Ovary (tissue), 9 donors: Measurements from ENCODE around the gene CELF2. TPM values are rescaled to one million over a fixed set of nuclear protein-coding genes. Genes with fewer than 3 reads are reported as not detected.

Source experiments
- DNase-seq, 5 donors: peaks; one replicate each; pipeline ENCODE4 v3.0.0-alpha.2; 2019 to 2020
- H3K27ac ChIP-seq, 2 donors: fragments of 200-600 bp; one replicate each; pipeline versions ENCODE4 v1.5.1 to v1.8.0; 2019 to 2022
- H3K27me3 ChIP-seq: fragments of 200-600 bp; one replicate; pipeline ENCODE4 v1.8.0; 2022
- H3K36me3 ChIP-seq: fragments of 200-600 bp; sonication (generic); one replicate; pipeline ENCODE4 v1.5.1; 2019
- H3K4me1 ChIP-seq: one replicate; pipeline ENCODE4 v1.8.1; 2013; ENCODE audit warnings: mild to moderate bottlenecking, moderate library complexity; ENCODE audit not compliant: insufficient read depth
- H3K4me3 ChIP-seq: fragments of 200-600 bp; sonication (generic); one replicate; pipeline ENCODE4 v1.5.1; 2017
- H3K9me3 ChIP-seq, 2 donors: fragments of 200-600 bp in 1 of 2; sonication (generic) in 1 of 2; one replicate each; pipeline versions ENCODE4 v1.5.1 to v1.8.1; 2013 to 2019; ENCODE audit warnings: mild to moderate bottlenecking in 1 of 2, moderate library complexity in 1 of 2
- EP300 ChIP-seq: sonication (generic); formaldehyde crosslinking; IDR thresholded peaks from one replicate; pipeline ENCODE4 v1.6.1; 2017; ENCODE audit warnings: antibody characterized with exemption
- POLR2A ChIP-seq: fragments of 450-650 bp; IDR thresholded peaks from one replicate; pipeline ENCODE4 v1.6.1; 2017; ENCODE audit warnings: antibody characterized with exemption, mild to moderate bottlenecking, moderate library complexity
- WGBS, 3 donors: extraction: QIAGEN DNeasy Blood & Tissue Kit in 1 of 3; methylation state at CpG; one replicate each; pipeline versions ENCODE4 v1.1.5 to v1.1.7; 2013 to 2017; 5-methylcytosine and 5-hydroxymethylcytosine counted together
- intact Hi-C, 4 donors: fragments of 100-400 bp; cut with DNase I; formaldehyde crosslinking; loops; one replicate each; pipeline versions ENCODE4 v1.11.0 to v1.15.1; 2022 to 2023
- polyA plus RNA-seq, 2 donors: library from polyadenylated mRNA; stranded (reverse); fragments of 200-250 nt in 1 of 2; fragments of 350-450 nt in 1 of 2; fragmentation: Illumina TruSeq in 1 of 2; extraction: RNeasy Lipid Tissue Mini Kit (QIAGEN cat#74804) in 1 of 2; gene quantifications; one replicate each; pipeline ENCODE4 v1.2.3, GENCODE V29; 2013 to 2014
- total RNA-seq, 7 donors: library from RNA; depleted of rRNA in 2 of 7; stranded (reverse); fragments of >200 nt in 2 of 7; fragmentation: NEBNext Ultra II Directional in 3 of 7; extraction: Animal tissue kit (Norgen Biotek cat#: 25700) in 3 of 7; gene quantifications; one replicate each; pipeline versions ENCODE4 v1.1.0 to v1.2.4, GENCODE V29; 2016 to 2023
- TF ChIP-seq, protein P1 (sequence below), 3 donors: fragments of 450-650 bp in 2 of 3; fragments of 200-600 bp in 1 of 3; IDR thresholded peaks; one replicate each; pipeline versions ENCODE4 v1.5.1 to v1.8.0; 2016 to 2022; ENCODE audit warnings: antibody characterized with exemption in 3 of 3, mild to moderate bottlenecking in 1 of 3
- donor health status: DM: no; HTN: no; CAD: no; lungs with moderate emphysema.
- donor health status: DM: no; HTN: no; CAD: no.
- donor health status: Bipolar disorder and iron deficiency.
- donor health status: DM: yes; HTN: yes; CAD: no.
- donor health status: DM: no; HTN: no; CAD: no.
- donor health status: DM: yes; HTN: yes; CAD: no.

The CELF2 gene
- total and polyA plus RNA-seq, 9 donors, result 38.8 to 107 (median 69.0) TPM

DNA sequence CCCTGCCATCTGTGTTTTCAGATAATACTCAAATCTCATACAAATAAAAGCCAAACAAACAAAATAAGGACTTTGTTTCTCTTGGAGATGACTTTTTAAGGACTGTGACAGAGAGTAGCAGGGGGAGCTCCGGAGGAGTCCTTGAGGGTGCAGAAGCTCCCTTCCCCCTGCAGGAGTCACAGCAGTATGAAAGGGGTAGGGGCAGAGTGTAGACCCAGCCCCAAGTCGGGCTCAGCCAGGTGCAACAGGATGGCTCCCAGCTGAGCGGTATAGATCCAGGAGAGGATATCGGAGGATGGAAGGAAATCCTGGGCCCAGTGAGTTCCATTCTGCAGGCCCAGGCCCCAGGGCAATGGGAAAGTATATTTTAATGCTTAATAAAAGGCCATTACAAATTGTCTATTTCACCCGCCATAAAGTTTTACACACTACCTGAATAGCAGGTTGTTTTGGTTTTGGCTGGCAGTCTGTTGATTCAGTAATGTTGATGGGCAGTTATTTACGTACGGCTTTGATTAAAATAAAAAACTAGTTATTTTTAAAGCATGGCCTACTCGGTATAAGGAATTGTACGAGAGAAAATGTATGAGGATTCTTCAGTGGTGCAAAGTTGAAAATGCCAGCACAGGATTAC lies 206.0 kb downstream of the CELF2 start:
- no peak for DNase-seq
- H3K4me1 ChIP-seq, result no peaks in the 10 kb centered on the region
- H3K27ac ChIP-seq, result no peak overlapping the region
- H3K4me3 ChIP-seq, result no peak overlapping the region
- TF ChIP-seq POLR2A (no peak), EP300 (no peak)
- TF ChIP-seq, protein P1, sequence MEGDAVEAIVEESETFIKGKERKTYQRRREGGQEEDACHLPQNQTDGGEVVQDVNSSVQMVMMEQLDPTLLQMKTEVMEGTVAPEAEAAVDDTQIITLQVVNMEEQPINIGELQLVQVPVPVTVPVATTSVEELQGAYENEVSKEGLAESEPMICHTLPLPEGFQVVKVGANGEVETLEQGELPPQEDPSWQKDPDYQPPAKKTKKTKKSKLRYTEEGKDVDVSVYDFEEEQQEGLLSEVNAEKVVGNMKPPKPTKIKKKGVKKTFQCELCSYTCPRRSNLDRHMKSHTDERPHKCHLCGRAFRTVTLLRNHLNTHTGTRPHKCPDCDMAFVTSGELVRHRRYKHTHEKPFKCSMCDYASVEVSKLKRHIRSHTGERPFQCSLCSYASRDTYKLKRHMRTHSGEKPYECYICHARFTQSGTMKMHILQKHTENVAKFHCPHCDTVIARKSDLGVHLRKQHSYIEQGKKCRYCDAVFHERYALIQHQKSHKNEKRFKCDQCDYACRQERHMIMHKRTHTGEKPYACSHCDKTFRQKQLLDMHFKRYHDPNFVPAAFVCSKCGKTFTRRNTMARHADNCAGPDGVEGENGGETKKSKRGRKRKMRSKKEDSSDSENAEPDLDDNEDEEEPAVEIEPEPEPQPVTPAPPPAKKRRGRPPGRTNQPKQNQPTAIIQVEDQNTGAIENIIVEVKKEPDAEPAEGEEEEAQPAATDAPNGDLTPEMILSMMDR (IDR thresholded peaks at IDR 0.05), result no peak
- no peaks in the 10 kb centered on the region for H3K36me3 ChIP-seq
- no peaks in the 10 kb centered on the region for H3K27me3 ChIP-seq
- no peaks in the 10 kb centered on the region for H3K9me3 ChIP-seq
- 94 to 97% (median 96%) methylated on average over 9 of the region's 9 CpGs for WGBS, 3 donors
- intact Hi-C loops, result no loop called here

DNA sequence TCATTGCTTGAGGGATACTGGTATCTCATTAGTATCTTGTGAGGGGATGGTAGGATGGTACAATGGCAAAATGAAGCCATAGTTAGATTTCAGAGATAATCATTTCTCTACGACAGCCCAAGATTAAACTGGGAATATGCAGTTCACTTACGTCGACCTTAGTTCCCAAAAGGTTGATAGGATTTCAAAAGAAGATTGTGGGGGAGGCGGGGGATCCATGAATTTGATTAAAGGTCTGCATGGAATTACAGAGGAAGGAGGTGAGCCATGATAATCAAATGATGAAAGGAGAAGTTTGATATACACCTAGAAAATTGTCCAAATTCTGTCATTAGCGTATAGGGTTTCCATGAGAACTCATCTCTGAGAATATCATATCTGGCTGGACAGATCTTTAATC lies 206.6 kb downstream of the CELF2 start:
- H3K27me3 ChIP-seq, result no peaks in the 10 kb centered on the region
- DNase-seq, result no peak
- no peaks in the 10 kb centered on the region for H3K9me3 ChIP-seq
- intact Hi-C loops, result no loop called here
- 95 to 96% (median 96%) methylated on average over 5 of the region's 5 CpGs for WGBS, 3 donors
- TF ChIP-seq EP300, result no peak
- TF ChIP-seq POLR2A, result no peak
- TF ChIP-seq, protein P1 (IDR thresholded peaks at IDR 0.05), result no peak
- no peak overlapping the region for H3K27ac ChIP-seq
- H3K4me3 ChIP-seq, result no peak overlapping the region
- no peaks in the 10 kb centered on the region for H3K4me1 ChIP-seq
- H3K36me3 ChIP-seq, result no peaks in the 10 kb centered on the region

DNA sequence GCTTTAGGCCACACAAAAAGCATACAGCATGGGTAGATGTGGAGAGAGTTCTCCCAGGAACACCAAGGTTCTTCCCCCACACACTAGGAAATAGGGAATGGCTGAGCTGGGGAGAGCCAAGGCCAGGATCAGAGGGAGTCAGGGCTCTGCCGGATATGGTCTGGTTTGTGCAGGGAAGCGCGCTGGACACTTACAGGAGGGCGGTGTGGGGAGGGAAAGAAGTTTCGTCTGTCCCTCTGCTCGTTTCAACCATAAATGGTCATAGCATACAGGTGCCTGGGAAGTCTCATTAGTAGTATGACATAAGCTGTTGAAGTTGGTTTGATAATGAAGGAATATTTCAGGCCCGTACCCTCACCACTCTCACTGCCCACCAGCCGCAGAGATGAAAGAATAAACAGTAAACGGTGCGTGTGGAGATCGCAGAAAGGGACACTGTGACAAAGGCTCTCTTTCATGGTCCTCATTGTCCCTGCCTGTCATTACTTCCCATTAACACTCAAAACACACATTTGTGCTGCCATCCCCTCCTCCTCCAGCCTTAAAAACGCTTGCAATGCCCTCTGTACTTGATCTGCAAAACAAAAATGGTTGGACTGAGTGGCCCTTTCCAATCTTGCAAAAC lies 207.2 kb downstream of the CELF2 start:
- H3K27me3 ChIP-seq, result no peaks in the 10 kb centered on the region
- H3K27ac ChIP-seq, result no peak overlapping the region
- no peaks in the 10 kb centered on the region for H3K4me1 ChIP-seq
- no peaks in the 10 kb centered on the region for H3K9me3 ChIP-seq
- WGBS, 3 donors, result 81 to 84% (median 84%) methylated on average over 12 of the region's 12 CpGs
- intact Hi-C loops, result no loop called here
- H3K36me3 ChIP-seq, result no peaks in the 10 kb centered on the region
- TF ChIP-seq, protein P1 (IDR thresholded peaks at IDR 0.05), result no peak
- TF ChIP-seq POLR2A, result no peak
- no peak for TF ChIP-seq EP300
- no peak overlapping the region for H3K4me3 ChIP-seq
- no peak for DNase-seq

DNA sequence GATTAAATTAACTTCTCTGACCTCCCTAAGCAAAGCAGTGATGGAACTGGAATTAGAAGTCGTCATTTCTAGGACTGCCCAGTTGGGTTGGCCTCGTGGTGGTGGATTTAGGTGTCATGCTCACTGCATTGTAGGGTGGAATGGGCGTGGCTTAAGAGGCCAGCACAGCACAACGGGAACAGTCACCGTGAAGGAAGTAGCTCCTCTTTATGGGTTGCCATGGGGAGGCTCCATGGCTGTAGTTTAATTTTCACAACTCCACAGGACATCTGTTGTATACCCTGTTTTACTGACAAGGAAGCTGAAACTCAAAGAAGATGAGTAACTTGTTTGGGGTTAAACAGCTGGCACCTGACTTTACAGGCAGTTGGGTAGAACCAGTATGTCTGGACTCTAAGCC lies 208.3 kb downstream of the CELF2 start:
- H3K4me3 ChIP-seq, result no peak overlapping the region
- intact Hi-C loops, result no loop called here
- no peak overlapping the region for H3K27ac ChIP-seq
- no peaks in the 10 kb centered on the region for H3K27me3 ChIP-seq
- H3K36me3 ChIP-seq, result no peaks in the 10 kb centered on the region
- 85 to 90% (median 86%) methylated on average over 5 of the region's 5 CpGs for WGBS, 3 donors
- DNase-seq, result no peak
- H3K4me1 ChIP-seq, result no peaks in the 10 kb centered on the region
- no peaks in the 10 kb centered on the region for H3K9me3 ChIP-seq
- TF ChIP-seq, protein P1 (IDR thresholded peaks at IDR 0.05), result no peak
- no peak for TF ChIP-seq EP300
- TF ChIP-seq POLR2A, result no peak
